ENCODE results near the gene AGPS. TPM values are rescaled to one million over a fixed set of nuclear protein-coding genes. Genes with fewer than 3 reads are reported as not detected.

AGPS gene
- total RNA-seq, 1 experiment from 2014 or later: 66.7 TPM

GRCh38 chr2:177592397-177592796 is 199.8 kb downstream of the AGPS start:
- Histone ChIP-seq H3K27me3 (no peaks in the 10 kb centered on the region; the same call in 1 of the 2 replicates), H3K27ac (no peak overlapping the region), H3K4me1 (no peaks in the 10 kb centered on the region), H3K36me3 (no peaks in the 10 kb centered on the region), H3K9me3 (replicated peaks) (no peaks in the 10 kb centered on the region), H3K4me3 (no peak overlapping the region)
- DNase-seq: no peak

DNA sequence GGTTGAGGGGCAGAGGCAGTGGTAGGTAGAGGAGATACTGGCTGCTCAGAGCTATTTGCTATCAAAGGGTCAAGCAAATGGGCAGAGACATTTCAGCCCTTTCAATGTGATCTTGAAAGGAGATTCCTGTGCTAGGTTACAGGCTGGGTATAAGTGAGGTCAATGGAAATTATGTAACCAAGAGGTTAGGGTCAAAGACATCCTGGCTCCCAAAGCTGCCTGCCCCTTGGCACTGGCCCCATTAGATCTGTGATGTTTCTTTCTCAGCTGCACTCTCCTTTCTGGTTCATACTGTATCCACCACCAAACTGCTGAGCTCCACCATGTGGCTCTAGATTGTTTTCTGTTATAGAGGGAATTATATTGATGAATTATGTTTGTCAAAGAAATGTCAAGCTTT is 200.4 kb downstream of the AGPS start:
- no peak for DNase-seq

GRCh38 chr2:177593402-177593801 is 200.8 kb downstream of the AGPS start:
- H3K9me3 ChIP-seq (replicated peaks): no peaks in the 10 kb centered on the region
- H3K36me3 ChIP-seq: no peaks in the 10 kb centered on the region
- H3K4me3 ChIP-seq: no peak overlapping the region
- peaks cover 7% of the 10 kb centered on the region for H3K4me1 ChIP-seq
- no peak overlapping the region for H3K27ac ChIP-seq
- no peak for DNase-seq
- no peaks in the 10 kb centered on the region; the same call in 1 of the 2 replicates for H3K27me3 ChIP-seq

More for the DNA sequence above, 200.4 kb downstream of the AGPS start:
- H3K4me3 ChIP-seq: no peak overlapping the region
- H3K27me3 ChIP-seq: no peaks in the 10 kb centered on the region; the same call in 1 of the 2 replicates
- peaks cover 4% of the 10 kb centered on the region for H3K4me1 ChIP-seq
- H3K27ac ChIP-seq: no peak overlapping the region
- no peaks in the 10 kb centered on the region for H3K36me3 ChIP-seq
- H3K9me3 ChIP-seq (replicated peaks): no peaks in the 10 kb centered on the region

Other genes with a start within 250 kb of the AGPS start
- gene HNRNPA3, start 180.0 kb upstream of the AGPS start, total RNA-seq (2014; rRNA removed; shearing (Covaris generic)): 148 and 159 TPM in 2 replicates
- 40.2 and 47.7 TPM in 2 replicates for gene NFE2L2, start 128.0 kb upstream of the AGPS start, total RNA-seq (2014; rRNA removed; shearing (Covaris generic))